Measurements from ENCODE around the gene KRTAP10-6. TPM values are rescaled to one million over a fixed set of nuclear protein-coding genes. Genes with fewer than 3 reads are reported as not detected.

The KRTAP10-6 gene
- total and polyA plus RNA-seq, 2 of the 8 experiments (the other 6 are each of a cell fraction or from before 2014, with no cell fraction given) = 0.12 TPM; not detected in 1

DNA sequence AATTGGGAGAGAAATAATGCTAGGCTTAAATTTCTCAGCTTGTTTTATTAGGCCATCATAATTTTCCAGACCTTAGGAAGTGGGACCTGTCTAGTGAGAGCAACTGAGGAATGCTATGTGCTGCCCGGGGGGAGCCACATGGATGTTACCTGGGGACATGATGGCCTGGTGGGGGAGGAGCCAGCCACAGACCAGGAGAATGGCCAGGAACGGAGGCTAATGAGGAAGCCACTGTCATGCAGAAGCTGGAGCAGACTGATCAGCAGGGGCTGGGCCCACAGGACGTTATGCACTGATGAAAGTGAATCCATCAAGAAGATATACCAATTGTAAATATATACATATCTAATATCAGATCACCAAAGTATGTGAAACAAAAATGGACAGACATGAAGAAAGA lies 47.7 kb downstream of the KRTAP10-6 start (continued):
- TF ChIP-seq HDAC2 (IDR thresholded peaks at IDR 0.05; ENCODE audit: borderline replicate concordance in 1 of 2, low read depth in 2 of 2, low read length in 2 of 2) (no peak), TCF12 (IDR thresholded peaks at IDR 0.05; ENCODE audit: low read depth, low read length) (no peak), RFX5 (IDR thresholded peaks at IDR 0.05; ENCODE audit: borderline replicate concordance, low read depth, low read length) (no peak), KDM4A (IDR thresholded peaks at IDR 0.05; ENCODE audit: low read depth, low read length, severe bottlenecking) (no peak), CEBPB (IDR thresholded peaks at IDR 0.05; ENCODE audit: low read depth, low read length) (no peak), MAFK (IDR thresholded peaks at IDR 0.05; ENCODE audit: low read depth, low read length) (no peak)
